ENCODE results near the gene ANKFN1. TPM values are rescaled to one million over a fixed set of nuclear protein-coding genes. Genes with fewer than 3 reads are reported as not detected.

The ANKFN1 gene
- total RNA-seq, 4 donors from 2014 or later = 0.16 to 0.27 TPM; not detected in 2

GRCh38 chr17:56488800-56489199, 335.5 kb downstream of the ANKFN1 start:
- in situ Hi-C loops (cut with MboI; ENCODE audit: low sequenced_read_pairs in 4 of 4) = no loop called here

GRCh38 chr17:56489980-56490379, 336.7 kb downstream of the ANKFN1 start:
- in situ Hi-C loops (cut with MboI; ENCODE audit: low sequenced_read_pairs in 4 of 4) (no loop called here), intact Hi-C loops (cut with DNase I; ENCODE audit: low total_unique reads) (no loop called here)
- no peak for ATAC-seq
- DNase-seq = no peak
- H3K4me1 ChIP-seq = peaks cover 0 to 2% of the 10 kb centered on the region in 2 donors
- H3K27me3 ChIP-seq = no peaks in the 10 kb centered on the region
- no peak overlapping the region for H3K4me3 ChIP-seq
- no peak overlapping the region for H3K27ac ChIP-seq
- TF ChIP-seq, protein P1, sequence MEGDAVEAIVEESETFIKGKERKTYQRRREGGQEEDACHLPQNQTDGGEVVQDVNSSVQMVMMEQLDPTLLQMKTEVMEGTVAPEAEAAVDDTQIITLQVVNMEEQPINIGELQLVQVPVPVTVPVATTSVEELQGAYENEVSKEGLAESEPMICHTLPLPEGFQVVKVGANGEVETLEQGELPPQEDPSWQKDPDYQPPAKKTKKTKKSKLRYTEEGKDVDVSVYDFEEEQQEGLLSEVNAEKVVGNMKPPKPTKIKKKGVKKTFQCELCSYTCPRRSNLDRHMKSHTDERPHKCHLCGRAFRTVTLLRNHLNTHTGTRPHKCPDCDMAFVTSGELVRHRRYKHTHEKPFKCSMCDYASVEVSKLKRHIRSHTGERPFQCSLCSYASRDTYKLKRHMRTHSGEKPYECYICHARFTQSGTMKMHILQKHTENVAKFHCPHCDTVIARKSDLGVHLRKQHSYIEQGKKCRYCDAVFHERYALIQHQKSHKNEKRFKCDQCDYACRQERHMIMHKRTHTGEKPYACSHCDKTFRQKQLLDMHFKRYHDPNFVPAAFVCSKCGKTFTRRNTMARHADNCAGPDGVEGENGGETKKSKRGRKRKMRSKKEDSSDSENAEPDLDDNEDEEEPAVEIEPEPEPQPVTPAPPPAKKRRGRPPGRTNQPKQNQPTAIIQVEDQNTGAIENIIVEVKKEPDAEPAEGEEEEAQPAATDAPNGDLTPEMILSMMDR (IDR thresholded peaks at IDR 0.05 in 4 of 5, conservative IDR thresholded peaks at IDR 0.05 in 1 of 5) = no peak
- no peak for TF ChIP-seq POLR2A (IDR thresholded peaks at IDR 0.05)
- no peaks in the 10 kb centered on the region for H3K9me3 ChIP-seq
- H3K36me3 ChIP-seq = no peaks in the 10 kb centered on the region

More at GRCh38 chr17:56488800-56489199, 335.5 kb downstream of the ANKFN1 start:
- DNase-seq (no peak), ATAC-seq (no peak)
- Histone ChIP-seq H3K27ac (no peak overlapping the region), H3K27me3 (no peaks in the 10 kb centered on the region), H3K36me3 (no peaks in the 10 kb centered on the region), H3K4me3 (no peak overlapping the region), H3K4me1 (peaks cover 3 to 13% of the 10 kb centered on the region in 2 donors), H3K9me3 (no peaks in the 10 kb centered on the region)
- intact Hi-C loops (cut with DNase I; ENCODE audit: low total_unique reads) = no loop called here
- TF ChIP-seq, protein P1 (IDR thresholded peaks at IDR 0.05 in 4 of 5, conservative IDR thresholded peaks at IDR 0.05 in 1 of 5) = no peak
- no peak for TF ChIP-seq POLR2A (IDR thresholded peaks at IDR 0.05)

- in situ Hi-C loops (cut with MboI; ENCODE audit: low sequenced_read_pairs in 4 of 4) = no loop called here
- Histone ChIP-seq H3K27me3 (no peaks in the 10 kb centered on the region), H3K9me3 (no peaks in the 10 kb centered on the region), H3K36me3 (no peaks in the 10 kb centered on the region), H3K4me3 (no peak overlapping the region), H3K4me1 (peaks cover 0 to 5% of the 10 kb centered on the region in 2 donors), H3K27ac (no peak overlapping the region)
- TF ChIP-seq POLR2A (IDR thresholded peaks at IDR 0.05) = no peak
- TF ChIP-seq, protein P1 (IDR thresholded peaks at IDR 0.05 in 4 of 5, conservative IDR thresholded peaks at IDR 0.05 in 1 of 5) = no peak
- intact Hi-C loops (cut with DNase I; ENCODE audit: low total_unique reads) = no loop called here
- DNase-seq (no peak), ATAC-seq (no peak)
Measured at GRCh38 chr17:56495556-56495955, 342.3 kb downstream of the ANKFN1 start.

- intact Hi-C loops (cut with DNase I; ENCODE audit: low total_unique reads) (no loop called here), in situ Hi-C loops (cut with MboI; ENCODE audit: low sequenced_read_pairs in 4 of 4) (no loop called here)
- TF ChIP-seq, protein P1 (IDR thresholded peaks at IDR 0.05 in 4 of 5, conservative IDR thresholded peaks at IDR 0.05 in 1 of 5) = no peak
- TF ChIP-seq POLR2A (IDR thresholded peaks at IDR 0.05) = no peak
- no peak for DNase-seq
- H3K9me3 ChIP-seq = no peaks in the 10 kb centered on the region
- no peak overlapping the region for H3K4me3 ChIP-seq
- peak overlapping the region; percentile 35 to 69 (median 62) for H3K27ac ChIP-seq
- no peaks in the 10 kb centered on the region for H3K27me3 ChIP-seq
- H3K36me3 ChIP-seq = no peaks in the 10 kb centered on the region
- H3K4me1 ChIP-seq = peaks cover 9% of the 10 kb centered on the region in 2 donors
- ATAC-seq = peak; percentile 43 to 44
Measured at GRCh38 chr17:56497132-56497531, 343.9 kb downstream of the ANKFN1 start.
